Kidney (tissue), 14 donors: ENCODE measurements around the gene PSMB11. TPM values are rescaled to one million over a fixed set of nuclear protein-coding genes. Genes with fewer than 3 reads are reported as not detected.

Experiments used
- DNase-seq, 5 donors: peaks; one replicate each; pipeline ENCODE4 v3.0.0-alpha.2; 2013 to 2020
- FAIRE-seq: peaks from 2 replicates; lab custom pipeline; 2012; peaks lifted over from hg19 to GRCh38; lab: Jason Lieb, UNC
- H3K27ac ChIP-seq, 2 donors: one replicate each; pipeline ENCODE4 v1.7.0; 2013; ENCODE audit warnings: low read depth in 2 of 2, low read length in 2 of 2, inconsistent platforms in 1 of 2
- H3K27me3 ChIP-seq: one replicate; pipeline ENCODE4 v1.7.1; 2013; ENCODE audit warnings: low read length, inconsistent platforms; ENCODE audit not compliant: control insufficient read depth, insufficient read depth
- H3K36me3 ChIP-seq, 3 donors: one replicate each; pipeline versions ENCODE4 v1.7.0 to v1.7.1; 2013; ENCODE audit warnings: low read length in 3 of 3, control low read depth in 1 of 3, inconsistent platforms in 1 of 3; ENCODE audit not compliant: insufficient read depth in 3 of 3, control insufficient read depth in 2 of 3
- H3K4me1 ChIP-seq, 3 donors: one replicate each; pipeline versions ENCODE4 v1.7.0 to v1.7.1; 2013; ENCODE audit warnings: low read length in 3 of 3, inconsistent platforms in 1 of 3, low read depth in 1 of 3; ENCODE audit not compliant: control insufficient read depth in 2 of 3, insufficient read depth in 2 of 3
- H3K4me3 ChIP-seq, 3 donors: one replicate each; pipeline versions ENCODE4 v1.7.0 to v1.8.1; 2013; ENCODE audit warnings: low read length in 3 of 3, control low read depth in 1 of 3, inconsistent platforms in 1 of 3
- H3K9ac ChIP-seq, 3 donors: one replicate each; pipeline versions ENCODE4 v1.7.0 to v1.7.1; 2013; ENCODE audit warnings: low read length in 3 of 3, control low read depth in 1 of 3, inconsistent platforms in 1 of 3
- H3K9me3 ChIP-seq, 3 donors: one replicate each; pipeline versions ENCODE4 v1.7.0 to v1.7.1; 2013; ENCODE audit warnings: low read length in 3 of 3, control low read depth in 1 of 3, inconsistent platforms in 1 of 3; ENCODE audit not compliant: control insufficient read depth in 2 of 3, insufficient read depth in 1 of 3
- intact Hi-C: fragments of 100-400 bp; cut with DNase I; formaldehyde crosslinking; loops from one replicate; pipeline ENCODE4 v1.11.1; 2022
- polyA plus RNA-seq: library from polyadenylated mRNA; stranded (reverse); fragments of 350-450 nt; fragmentation: Illumina TruSeq; extraction: RNeasy Lipid Tissue Mini Kit (QIAGEN cat#74804); gene quantifications from one replicate; pipeline ENCODE4 v1.2.3, GENCODE V29; 2014; ENCODE audit warnings: low read depth, low replicate concordance; ENCODE audit not compliant: insufficient read depth
- total RNA-seq: library from RNA; stranded (reverse); fragmentation: NEBNext Ultra II Directional; extraction: Animal tissue kit (Norgen Biotek cat#: 25700); gene quantifications from one replicate; pipeline ENCODE4 v1.2.1, GENCODE V29; 2021
- TF ChIP-seq, protein P1 (sequence below): IDR thresholded peaks from 3 replicates; pipeline ENCODE4 v1.5.1; 2012; ENCODE audit warnings: mild to moderate bottlenecking, moderate library complexity, borderline replicate concordance; ENCODE audit not compliant: insufficient read depth; ENCODE audit errors: extremely low read depth
- donor health status: control.
- donor health status: control.
- donor health status: control.
- donor health status: control.
- donor health status: control.
- donor health status: DM: yes; HTN: yes; CAD: no.
- donor health status: Normal renal cell carcinoma (clear cell type).

Gene PSMB11
- total and polyA plus RNA-seq, 2 donors from 2014 or later: not detected

DNA sequence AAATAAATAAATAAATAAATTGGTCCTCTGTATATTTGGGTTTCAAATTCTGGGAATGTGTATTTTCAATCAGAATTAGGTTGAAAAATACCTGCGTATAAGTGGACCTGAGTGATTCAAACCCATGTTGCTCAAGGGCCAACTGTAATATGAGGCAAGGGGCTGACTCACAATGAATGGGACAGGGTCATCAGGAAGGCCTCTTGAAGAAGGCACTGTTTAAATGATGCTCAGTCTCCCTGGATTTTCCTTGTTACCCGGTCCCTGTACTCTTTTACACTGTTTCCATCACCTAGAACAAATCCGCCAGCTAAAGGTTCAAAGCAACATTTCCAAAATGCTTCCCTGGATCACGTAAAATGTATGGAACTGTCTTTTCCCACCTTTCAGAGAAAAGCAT is 11.1 kb upstream of the PSMB11 start:
- Histone ChIP-seq H3K9ac (no peak overlapping the region), H3K4me3 (no peak overlapping the region), H3K9me3 (no peaks in the 10 kb centered on the region), H3K4me1 (peaks cover 0 to 6% (median 6%) of the 10 kb centered on the region in 3 donors), H3K27me3 (no peaks in the 10 kb centered on the region), H3K27ac (no peak overlapping the region), H3K36me3 (peaks cover 8 to 23% (median 16%) of the 10 kb centered on the region in 3 donors)
- DNase-seq (no peak), FAIRE-seq (no peak)
- intact Hi-C loops: no loop called here
- TF ChIP-seq, protein P1, sequence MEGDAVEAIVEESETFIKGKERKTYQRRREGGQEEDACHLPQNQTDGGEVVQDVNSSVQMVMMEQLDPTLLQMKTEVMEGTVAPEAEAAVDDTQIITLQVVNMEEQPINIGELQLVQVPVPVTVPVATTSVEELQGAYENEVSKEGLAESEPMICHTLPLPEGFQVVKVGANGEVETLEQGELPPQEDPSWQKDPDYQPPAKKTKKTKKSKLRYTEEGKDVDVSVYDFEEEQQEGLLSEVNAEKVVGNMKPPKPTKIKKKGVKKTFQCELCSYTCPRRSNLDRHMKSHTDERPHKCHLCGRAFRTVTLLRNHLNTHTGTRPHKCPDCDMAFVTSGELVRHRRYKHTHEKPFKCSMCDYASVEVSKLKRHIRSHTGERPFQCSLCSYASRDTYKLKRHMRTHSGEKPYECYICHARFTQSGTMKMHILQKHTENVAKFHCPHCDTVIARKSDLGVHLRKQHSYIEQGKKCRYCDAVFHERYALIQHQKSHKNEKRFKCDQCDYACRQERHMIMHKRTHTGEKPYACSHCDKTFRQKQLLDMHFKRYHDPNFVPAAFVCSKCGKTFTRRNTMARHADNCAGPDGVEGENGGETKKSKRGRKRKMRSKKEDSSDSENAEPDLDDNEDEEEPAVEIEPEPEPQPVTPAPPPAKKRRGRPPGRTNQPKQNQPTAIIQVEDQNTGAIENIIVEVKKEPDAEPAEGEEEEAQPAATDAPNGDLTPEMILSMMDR: no peak

DNA sequence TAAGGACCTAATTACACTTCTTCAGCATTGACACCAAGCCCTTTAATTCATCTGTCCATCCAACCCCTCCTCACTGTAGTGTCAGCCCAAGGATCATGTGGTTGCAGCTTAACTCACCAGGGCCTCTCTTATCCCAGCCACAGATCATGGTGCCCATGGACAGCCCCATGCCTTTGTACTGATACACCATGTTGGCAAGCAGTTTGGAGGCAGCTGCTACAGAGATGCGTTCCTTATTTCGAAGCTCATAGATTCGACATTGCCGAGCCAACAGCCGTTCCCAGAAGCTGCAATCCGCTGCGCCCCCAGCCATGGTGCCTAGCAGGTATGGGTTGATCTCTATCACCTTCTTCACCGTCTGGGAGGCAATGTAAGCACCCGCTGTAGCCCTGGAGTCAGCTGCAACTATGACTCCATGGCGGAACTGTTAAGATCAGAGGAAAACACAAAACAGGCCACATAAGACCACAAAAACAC is 8.7 kb upstream of the PSMB11 start:
- no peak for DNase-seq
- no peak for FAIRE-seq
- no peak overlapping the region for H3K27ac ChIP-seq
- no peaks in the 10 kb centered on the region for H3K27me3 ChIP-seq
- peaks cover 0 to 6% (median 6%) of the 10 kb centered on the region in 3 donors for H3K4me1 ChIP-seq
- peaks cover 8 to 20% (median 13%) of the 10 kb centered on the region in 3 donors for H3K36me3 ChIP-seq
- intact Hi-C loops: no loop called here
- TF ChIP-seq, protein P1: no peak
- H3K9me3 ChIP-seq: no peaks in the 10 kb centered on the region
- no peak overlapping the region for H3K9ac ChIP-seq
- peak overlapping the region in 2 of 3 donors; percentile 26 to 86 for H3K4me3 ChIP-seq

DNA sequence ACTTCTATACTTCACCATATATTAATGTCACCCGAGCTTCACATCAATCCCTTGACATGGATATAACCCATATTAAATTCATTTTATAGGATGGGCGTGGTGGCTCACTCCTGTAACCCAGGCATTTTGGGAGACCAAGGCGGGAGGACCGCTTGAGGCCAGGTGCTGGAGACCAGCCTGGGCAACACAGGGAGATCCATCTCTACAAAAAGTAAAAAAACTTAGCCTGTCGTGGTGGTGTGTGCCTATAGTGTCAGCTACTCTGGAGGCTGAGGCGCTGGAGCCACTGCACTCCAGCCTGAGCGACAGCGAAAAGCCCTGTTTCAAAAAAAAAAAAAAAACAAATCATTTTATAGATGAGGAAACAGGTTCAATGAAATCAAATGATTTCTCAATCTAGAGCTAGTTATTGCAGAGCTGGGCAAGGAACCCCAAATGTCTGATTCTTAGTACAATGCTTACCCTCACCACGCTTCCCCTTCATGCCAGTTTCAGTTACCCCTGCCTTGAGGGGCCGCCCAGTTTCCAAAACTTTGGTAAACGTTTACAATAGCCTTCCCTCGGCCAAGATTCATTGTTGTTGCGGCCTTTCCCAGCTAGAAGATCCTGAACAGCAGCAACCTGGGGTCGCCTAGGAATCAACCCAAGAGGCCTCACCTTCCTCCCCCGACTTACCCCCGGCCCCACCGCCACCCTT is 8.1 kb upstream of the PSMB11 start:
- H3K36me3 ChIP-seq: peaks cover 8 to 16% (median 13%) of the 10 kb centered on the region in 3 donors
- intact Hi-C loops: no loop called here
- peak overlapping the region; percentile 79 to 99 (median 90) for H3K9ac ChIP-seq
- peak overlapping the region; percentile 86 to 99 (median 96) for H3K4me3 ChIP-seq
- no peaks in the 10 kb centered on the region for H3K9me3 ChIP-seq
- no peak for DNase-seq
- peaks cover 0 to 6% (median 6%) of the 10 kb centered on the region in 3 donors for H3K4me1 ChIP-seq
- peak overlapping the region; percentile 98 to 100 for H3K27ac ChIP-seq
- TF ChIP-seq, protein P1: no peak
- no peak for FAIRE-seq
- no peaks in the 10 kb centered on the region for H3K27me3 ChIP-seq
